Colonic mucosa (tissue), 4 donors: ENCODE measurements around the gene MDFI. TPM values are rescaled to one million over a fixed set of nuclear protein-coding genes. Genes with fewer than 3 reads are reported as not detected.

Experiments
- DNase-seq: peaks from one replicate; pipeline ENCODE4 v3.0.0-alpha.2; 2020
- H3K27ac ChIP-seq: fragments of 200-600 bp; one replicate; pipeline ENCODE4 v1.8.0; 2021
- H3K27me3 ChIP-seq: fragments of 200-600 bp; one replicate; pipeline ENCODE4 v1.8.0; 2021
- H3K36me3 ChIP-seq: fragments of 200-600 bp; one replicate; pipeline ENCODE4 v1.8.0; 2021
- H3K4me1 ChIP-seq: fragments of 200-600 bp; one replicate; pipeline ENCODE4 v1.8.0; 2021; ENCODE audit warnings: mild to moderate bottlenecking
- H3K4me3 ChIP-seq: fragments of 200-600 bp; one replicate; pipeline ENCODE4 v1.8.0; 2021
- H3K9ac ChIP-seq, 2 donors: one replicate each; pipeline ENCODE4 v1.7.0; 2013; ENCODE audit warnings: control low read depth in 2 of 2, low read depth in 2 of 2, low read length in 2 of 2
- H3K9me3 ChIP-seq: fragments of 200-600 bp; one replicate; pipeline ENCODE4 v1.8.0; 2021
- intact Hi-C: fragments of 100-400 bp; cut with DNase I; formaldehyde crosslinking; loops from one replicate; pipeline ENCODE4 v1.14.1; 2022
- total RNA-seq, 2 donors: library from RNA; stranded (reverse); fragmentation: NEBNext Ultra II Directional in 1 of 2; extraction: Animal tissue kit (Norgen Biotek cat#: 25700) in 1 of 2; gene quantifications; one replicate each; pipeline ENCODE4 v1.2.1, GENCODE V29; 2021
- TF ChIP-seq, protein P1 (sequence below): fragments of 200-600 bp; IDR thresholded peaks from one replicate; pipeline ENCODE4 v1.8.0; 2022; ENCODE audit warnings: antibody characterized with exemption, mild to moderate bottlenecking
- donor health status: healthy.
- donor health status: DM: no; HTN: no; CAD: no.
- donor health status: DM: no; HTN: no; CAD: no.

MDFI gene
- total RNA-seq, 2 donors from 2014 or later: 1.1 to 1.9 TPM

DNA sequence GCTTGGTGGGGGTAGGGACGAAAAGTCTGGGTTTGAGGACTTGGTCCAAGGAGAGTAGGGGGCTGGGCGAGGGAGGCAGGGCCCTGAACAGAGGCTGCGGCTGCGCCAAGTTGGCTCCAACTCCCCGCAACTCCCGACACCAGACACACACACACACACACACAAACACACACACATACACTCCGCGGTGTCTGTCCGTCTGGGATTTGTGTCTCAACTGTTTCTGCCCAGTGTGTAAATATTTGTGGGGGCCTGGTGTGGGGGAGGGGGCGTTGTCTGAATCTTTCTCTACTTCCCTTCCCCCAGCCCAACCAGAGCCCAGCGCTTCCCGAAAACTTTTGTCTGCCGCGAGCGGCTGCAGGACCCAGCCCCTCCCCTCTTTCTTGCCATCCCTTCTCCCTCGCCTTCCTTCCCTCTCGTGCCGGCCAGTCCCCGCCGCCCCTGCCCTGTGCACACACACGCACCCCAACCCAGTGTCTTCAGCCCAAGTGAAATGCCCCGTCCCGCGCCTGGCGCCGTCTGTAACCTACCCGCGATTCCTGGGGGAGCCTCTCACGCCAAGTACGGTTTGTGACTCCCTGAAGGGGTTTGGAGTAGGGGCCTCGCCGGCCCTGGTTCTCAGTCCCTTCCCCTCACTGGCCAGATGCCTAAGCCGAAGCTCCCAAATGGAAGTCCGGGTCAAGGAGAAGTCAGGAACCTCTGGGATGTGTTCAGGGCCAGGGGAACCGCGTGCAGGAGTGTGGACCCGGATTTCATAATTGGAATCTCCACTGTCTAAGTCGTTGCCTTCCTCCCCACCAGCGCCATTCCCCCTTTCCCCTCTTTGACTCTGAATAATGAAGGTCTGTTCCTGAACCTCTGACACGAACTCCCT lies 904 bp downstream of the MDFI start:
- H3K9ac ChIP-seq: no peak overlapping the region

DNA sequence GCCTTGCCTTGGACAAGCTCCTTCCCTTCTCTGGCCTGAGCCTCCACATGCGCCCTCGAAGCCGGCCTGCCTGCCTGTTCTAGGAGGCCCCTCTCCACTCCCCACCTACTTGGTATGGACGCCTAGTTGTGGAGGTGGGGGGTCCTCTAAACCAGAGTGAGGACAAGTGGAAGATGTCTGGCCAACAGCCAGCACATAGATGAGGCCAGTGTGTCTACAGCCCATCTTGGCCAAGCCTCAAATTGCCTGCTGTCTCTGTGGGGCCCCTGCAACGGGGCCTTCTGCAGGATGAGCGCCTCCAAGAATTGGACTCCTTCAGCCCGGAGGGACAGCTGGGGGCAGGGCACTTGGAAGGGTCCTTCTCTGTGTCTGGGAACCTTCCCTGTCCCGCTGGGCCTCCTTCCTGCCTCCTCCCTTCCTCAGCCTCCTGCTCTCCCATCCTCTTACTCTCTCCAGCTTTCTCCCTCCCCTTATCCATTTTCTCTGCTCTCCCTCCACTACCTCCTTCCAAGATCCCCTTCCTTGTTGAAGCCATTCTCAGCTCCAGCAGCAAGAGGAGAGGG lies 1.6 kb downstream of the MDFI start:
- H3K4me3 ChIP-seq: no peak overlapping the region
- TF ChIP-seq, protein P1, sequence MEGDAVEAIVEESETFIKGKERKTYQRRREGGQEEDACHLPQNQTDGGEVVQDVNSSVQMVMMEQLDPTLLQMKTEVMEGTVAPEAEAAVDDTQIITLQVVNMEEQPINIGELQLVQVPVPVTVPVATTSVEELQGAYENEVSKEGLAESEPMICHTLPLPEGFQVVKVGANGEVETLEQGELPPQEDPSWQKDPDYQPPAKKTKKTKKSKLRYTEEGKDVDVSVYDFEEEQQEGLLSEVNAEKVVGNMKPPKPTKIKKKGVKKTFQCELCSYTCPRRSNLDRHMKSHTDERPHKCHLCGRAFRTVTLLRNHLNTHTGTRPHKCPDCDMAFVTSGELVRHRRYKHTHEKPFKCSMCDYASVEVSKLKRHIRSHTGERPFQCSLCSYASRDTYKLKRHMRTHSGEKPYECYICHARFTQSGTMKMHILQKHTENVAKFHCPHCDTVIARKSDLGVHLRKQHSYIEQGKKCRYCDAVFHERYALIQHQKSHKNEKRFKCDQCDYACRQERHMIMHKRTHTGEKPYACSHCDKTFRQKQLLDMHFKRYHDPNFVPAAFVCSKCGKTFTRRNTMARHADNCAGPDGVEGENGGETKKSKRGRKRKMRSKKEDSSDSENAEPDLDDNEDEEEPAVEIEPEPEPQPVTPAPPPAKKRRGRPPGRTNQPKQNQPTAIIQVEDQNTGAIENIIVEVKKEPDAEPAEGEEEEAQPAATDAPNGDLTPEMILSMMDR: no peak
- H3K36me3 ChIP-seq: no peaks in the 10 kb centered on the region
- DNase-seq: no peak
- no peak overlapping the region for H3K27ac ChIP-seq
- peaks cover 3% of the 10 kb centered on the region for H3K4me1 ChIP-seq
- no peak overlapping the region for H3K9ac ChIP-seq
- H3K9me3 ChIP-seq: no peaks in the 10 kb centered on the region
- H3K27me3 ChIP-seq: peaks cover 32% of the 10 kb centered on the region
- intact Hi-C loops: no loop called here

More for the DNA sequence above, 904 bp downstream of the MDFI start:
- DNase-seq: no peak
- H3K4me3 ChIP-seq: peak overlapping the region; percentile 35
- no peaks in the 10 kb centered on the region for H3K36me3 ChIP-seq
- intact Hi-C loops: no loop called here
- H3K9me3 ChIP-seq: no peaks in the 10 kb centered on the region
- peaks cover 3% of the 10 kb centered on the region for H3K4me1 ChIP-seq
- TF ChIP-seq, protein P1: no peak
- peaks cover 32% of the 10 kb centered on the region for H3K27me3 ChIP-seq
- H3K27ac ChIP-seq: no peak overlapping the region

DNA sequence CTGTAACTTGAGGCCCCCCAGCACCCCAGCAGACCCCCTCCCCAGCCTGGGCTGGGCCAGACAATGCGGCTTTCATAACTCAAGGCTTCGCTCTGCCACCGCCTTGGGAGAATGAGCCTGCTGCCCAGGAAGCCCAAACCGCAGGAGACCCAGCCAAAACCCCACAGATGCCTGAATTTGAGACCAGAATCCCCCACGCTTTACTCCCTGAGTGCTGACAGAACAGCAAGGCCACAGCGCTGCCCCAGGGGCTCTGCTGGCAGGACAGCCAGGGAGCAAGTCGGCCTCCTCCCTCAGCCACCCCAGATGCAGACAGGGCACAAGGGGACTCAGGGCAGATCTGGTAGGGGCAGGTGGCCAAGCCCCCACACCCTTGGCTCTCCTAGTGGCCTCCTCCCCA lies 2.2 kb downstream of the MDFI start:
- peaks cover 32% of the 10 kb centered on the region for H3K27me3 ChIP-seq

DNA sequence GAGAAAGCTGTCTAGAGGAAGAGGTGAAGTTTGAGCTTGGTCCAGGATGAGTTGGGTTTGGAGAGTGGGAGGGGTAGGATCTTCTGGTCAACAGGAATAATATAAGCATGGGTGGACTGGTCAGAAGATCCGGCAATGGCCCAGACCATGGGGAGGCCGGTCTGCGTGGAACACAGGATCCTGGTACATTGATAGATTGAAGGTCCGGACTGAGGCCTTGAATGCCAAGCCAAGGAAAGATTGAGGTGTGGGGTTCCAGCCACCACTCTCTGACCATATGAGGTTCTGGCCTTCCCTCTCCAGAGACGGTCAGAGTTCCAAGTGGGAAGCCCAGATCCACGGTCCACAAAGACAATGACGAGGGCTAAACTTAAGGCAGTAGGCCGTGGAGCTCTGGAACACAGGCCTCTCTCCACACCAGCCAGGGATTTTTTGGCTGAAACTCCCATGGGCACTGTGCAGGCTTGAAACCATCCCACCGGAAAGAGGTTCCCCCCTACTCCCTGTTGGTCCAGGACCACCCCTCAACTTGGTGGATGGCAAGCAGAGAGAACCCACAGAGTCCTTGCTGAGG lies 3.2 kb downstream of the MDFI start:
- peaks cover 32% of the 10 kb centered on the region for H3K27me3 ChIP-seq
- DNase-seq: no peak
- peaks cover 3% of the 10 kb centered on the region for H3K4me1 ChIP-seq
- no peak overlapping the region for H3K9ac ChIP-seq
- TF ChIP-seq, protein P1: no peak
- no peak overlapping the region for H3K4me3 ChIP-seq
- intact Hi-C loops: no loop called here
- no peaks in the 10 kb centered on the region for H3K9me3 ChIP-seq
- H3K27ac ChIP-seq: no peak overlapping the region
- H3K36me3 ChIP-seq: no peaks in the 10 kb centered on the region

More for the DNA sequence above, 2.2 kb downstream of the MDFI start:
- Histone ChIP-seq H3K9ac (no peak overlapping the region), H3K4me3 (no peak overlapping the region), H3K27ac (no peak overlapping the region), H3K36me3 (no peaks in the 10 kb centered on the region), H3K4me1 (peaks cover 3% of the 10 kb centered on the region), H3K9me3 (no peaks in the 10 kb centered on the region)
- intact Hi-C loops: no loop called here
- DNase-seq: no peak
- TF ChIP-seq, protein P1: no peak

DNA sequence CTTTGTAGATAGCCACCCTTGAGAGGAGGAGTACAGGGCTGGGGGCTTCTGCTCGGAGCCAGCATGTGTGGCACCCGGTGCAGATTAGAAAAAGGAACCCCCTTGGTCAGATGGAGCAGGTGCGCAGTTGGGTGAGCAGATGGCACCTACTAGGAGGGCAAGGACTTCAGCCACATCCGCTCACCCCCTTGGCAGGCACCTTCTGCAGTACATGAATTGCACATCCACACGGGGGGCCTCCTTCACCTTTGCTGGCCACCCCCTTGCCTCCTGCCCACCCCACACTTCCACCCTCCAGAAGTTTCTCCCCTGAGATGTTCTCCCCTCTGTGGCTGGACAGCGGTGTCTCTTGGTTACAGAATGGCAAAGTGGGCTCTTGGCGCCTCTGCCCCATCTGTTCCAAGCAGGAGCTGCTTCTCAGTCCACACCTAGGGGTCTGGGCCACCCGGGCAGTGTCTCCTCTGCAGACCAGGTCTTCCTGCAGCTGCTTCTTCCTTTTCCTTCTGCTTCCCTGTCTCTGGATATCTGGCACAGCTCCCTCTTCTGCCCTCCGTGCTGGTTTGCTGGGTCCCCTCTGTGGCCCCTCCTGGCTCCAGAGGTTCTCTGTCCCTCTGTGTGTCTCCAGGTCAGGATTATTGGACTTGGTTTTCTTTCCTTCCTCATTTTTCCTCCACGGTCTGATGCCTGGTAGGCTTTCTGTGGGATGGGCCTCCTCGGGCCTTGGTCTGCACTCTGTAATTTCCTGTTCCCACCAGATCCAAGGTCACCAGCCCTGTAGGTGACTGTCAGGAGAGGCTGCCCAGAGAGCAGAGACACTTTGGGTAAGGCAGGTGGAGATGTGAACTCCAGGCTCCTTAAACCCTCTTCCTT lies 4.1 kb downstream of the MDFI start:
- DNase-seq: no peak
- H3K4me1 ChIP-seq: peaks cover 2% of the 10 kb centered on the region
- no peak overlapping the region for H3K4me3 ChIP-seq
- H3K36me3 ChIP-seq: no peaks in the 10 kb centered on the region
- no peak overlapping the region for H3K27ac ChIP-seq
- H3K9ac ChIP-seq: no peak overlapping the region
- TF ChIP-seq, protein P1: no peak
- no peaks in the 10 kb centered on the region for H3K9me3 ChIP-seq
- intact Hi-C loops: no loop called here
- peaks cover 27% of the 10 kb centered on the region for H3K27me3 ChIP-seq
